ENCODE data around the gene LRRC40. TPM values are rescaled to one million over a fixed set of nuclear protein-coding genes. Genes with fewer than 3 reads are reported as not detected.

Gene LRRC40
- total RNA-seq = 10 to 100 TPM; 22.5 to 29.0 TPM

DNA sequence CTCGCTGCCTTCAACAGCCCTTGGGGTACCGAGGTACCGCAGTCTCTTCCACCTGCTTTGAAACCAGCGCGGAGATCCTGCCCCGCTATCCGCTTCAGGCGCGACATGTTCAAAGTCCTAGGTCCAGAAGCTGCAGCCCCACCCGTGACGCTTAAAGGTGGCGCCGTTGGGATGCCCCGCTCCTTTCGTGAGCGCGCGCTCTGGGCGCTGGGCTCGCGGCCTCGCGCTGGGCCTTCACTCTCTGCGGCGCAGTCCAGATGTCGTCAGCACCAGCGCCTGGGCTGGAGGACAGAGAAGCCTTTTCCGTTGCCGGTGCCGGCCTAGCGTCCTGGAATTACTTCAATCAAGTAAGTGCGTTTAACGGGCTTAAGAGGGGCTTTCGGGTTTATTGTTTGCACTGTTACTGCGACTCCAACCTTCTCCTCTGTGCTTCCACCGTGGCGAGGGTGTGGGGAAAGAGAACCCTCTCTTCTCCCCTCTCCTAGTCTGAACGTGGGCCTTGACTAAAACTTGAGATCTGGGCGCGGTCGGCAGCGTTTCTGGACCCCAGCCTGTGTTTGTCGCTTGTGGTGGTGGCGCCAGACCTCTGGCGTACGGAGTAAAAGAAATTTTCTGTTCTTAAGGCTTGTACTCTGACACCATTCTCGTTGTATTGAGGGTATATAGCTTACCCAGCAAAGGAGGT, at the start of gene LRRC40:
LRRC40 (minus strand) TSS at position 146 of the 685 bp plus-strand sequence; CDS start at position 107, 39 bp downstream.
- Mint-ChIP-seq H3K9me3 (no peaks in the 10 kb centered on the region), H3K27me3 (ENCODE audit: low read depth) (no peaks in the 10 kb centered on the region), H3K36me3 (ENCODE audit: insufficient read depth in 2 of 2) (peaks cover 5 to 12% of the 10 kb centered on the region in 2 donors), H3K4me3 (peak within 1 kb of the TSS; percentile 96 to 99), H3K4me1 (ENCODE audit: low read depth) (peaks cover 64% of the 10 kb centered on the region), H3K27ac (peak within 1 kb of the TSS; percentile 99)
- peak; percentile 95 to 96 for DNase-seq
- peak; percentile 98 to 100 for ATAC-seq (replicated peaks in 1 of 2)

- no peaks in the 10 kb centered on the region for H3K27me3 Mint-ChIP-seq (ENCODE audit: low read depth)
- peaks cover 33% of the 10 kb centered on the region for H3K4me1 Mint-ChIP-seq (ENCODE audit: low read depth)
- ATAC-seq (replicated peaks in 1 of 2) (no peak), DNase-seq (no peak)
- no peak overlapping the region for H3K4me3 Mint-ChIP-seq
- peak overlapping the region; percentile 98 for H3K27ac Mint-ChIP-seq
- peaks cover 22 to 62% of the 10 kb centered on the region in 2 donors for H3K36me3 Mint-ChIP-seq (ENCODE audit: insufficient read depth in 2 of 2)
- no peaks in the 10 kb centered on the region for H3K9me3 Mint-ChIP-seq
These were observed 43.4 kb upstream of the LRRC40 start for GRCh38 chr1:70248729-70249128.

DNA sequence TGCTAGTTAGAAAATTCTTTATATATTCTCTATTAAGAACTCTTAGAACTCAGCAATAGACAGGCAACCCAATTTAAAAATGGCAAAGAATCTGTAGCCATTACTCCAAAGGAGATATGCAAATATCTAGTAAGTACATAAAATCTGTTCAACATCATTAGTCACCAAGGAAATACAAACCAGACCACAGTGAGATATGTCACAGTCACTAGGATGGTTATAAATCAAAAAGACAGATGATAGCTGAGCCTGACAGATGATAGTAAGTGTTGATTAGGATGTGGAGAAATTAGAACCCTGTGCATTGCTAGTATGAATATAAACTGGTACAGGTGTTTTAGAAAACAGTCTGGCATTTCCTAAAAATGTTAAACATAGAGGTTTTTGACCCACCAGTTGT, 42.4 kb upstream of the LRRC40 start:
- peak overlapping the region in 1 of 2 donors; percentile 56 for H3K4me3 Mint-ChIP-seq
- ATAC-seq (replicated peaks in 1 of 2) = peak; percentile 66 to 92

GRCh38 chr1:70247122-70247521, 41.7 kb upstream of the LRRC40 start:
- Mint-ChIP-seq H3K9me3 (no peaks in the 10 kb centered on the region), H3K4me3 (peak overlapping the region in 1 of 2 donors; percentile 13), H3K27ac (peak overlapping the region; percentile 98), H3K27me3 (ENCODE audit: low read depth) (no peaks in the 10 kb centered on the region), H3K4me1 (ENCODE audit: low read depth) (peaks cover 33% of the 10 kb centered on the region), H3K36me3 (ENCODE audit: insufficient read depth in 2 of 2) (peaks cover 23 to 70% of the 10 kb centered on the region in 2 donors)
- no peak for DNase-seq
- ATAC-seq (replicated peaks in 1 of 2) = no peak

More for the DNA sequence above, 42.4 kb upstream of the LRRC40 start:
- H3K27me3 Mint-ChIP-seq (ENCODE audit: low read depth) = no peaks in the 10 kb centered on the region
- no peaks in the 10 kb centered on the region for H3K9me3 Mint-ChIP-seq
- H3K36me3 Mint-ChIP-seq (ENCODE audit: insufficient read depth in 2 of 2) = peaks cover 23 to 67% of the 10 kb centered on the region in 2 donors
- peaks cover 33% of the 10 kb centered on the region for H3K4me1 Mint-ChIP-seq (ENCODE audit: low read depth)
- no peak for DNase-seq
- peak overlapping the region; percentile 98 for H3K27ac Mint-ChIP-seq

GRCh38 chr1:70239940-70240339, 34.6 kb upstream of the LRRC40 start:
- no peaks in the 10 kb centered on the region for H3K9me3 Mint-ChIP-seq
- no peaks in the 10 kb centered on the region for H3K27me3 Mint-ChIP-seq (ENCODE audit: low read depth)
- peaks cover 12 to 56% of the 10 kb centered on the region in 2 donors for H3K36me3 Mint-ChIP-seq (ENCODE audit: insufficient read depth in 2 of 2)
- H3K27ac Mint-ChIP-seq = no peak overlapping the region
- no peak overlapping the region for H3K4me3 Mint-ChIP-seq
- no peaks in the 10 kb centered on the region for H3K4me1 Mint-ChIP-seq (ENCODE audit: low read depth)
- ATAC-seq (replicated peaks in 1 of 2) (no peak), DNase-seq (no peak)

DNA sequence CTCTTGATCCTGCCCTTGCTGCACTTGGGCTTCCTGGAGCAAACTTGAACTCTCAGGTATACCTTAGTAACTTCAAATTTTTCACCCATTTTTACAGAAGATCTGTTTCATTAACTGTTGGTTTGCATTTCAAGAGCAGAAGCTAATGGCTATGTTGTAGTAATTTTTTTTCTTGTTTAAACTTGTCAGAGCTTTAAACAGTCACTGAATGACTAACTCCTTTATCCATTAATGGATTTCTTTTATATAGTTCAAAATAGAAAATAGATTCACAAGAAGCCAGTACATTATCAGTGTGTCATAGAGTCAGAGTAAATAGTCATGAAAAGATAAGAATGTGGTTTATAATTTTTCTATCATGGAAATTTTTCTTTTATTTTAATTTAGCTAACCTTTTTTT, 29.4 kb upstream of the LRRC40 start:
- DNase-seq = no peak
- no peaks in the 10 kb centered on the region for H3K27me3 Mint-ChIP-seq (ENCODE audit: low read depth)
- peaks cover 6% of the 10 kb centered on the region for H3K4me1 Mint-ChIP-seq (ENCODE audit: low read depth)
- H3K36me3 Mint-ChIP-seq (ENCODE audit: insufficient read depth in 2 of 2) = peaks cover 6 to 55% of the 10 kb centered on the region in 2 donors
- no peak overlapping the region for H3K4me3 Mint-ChIP-seq
- no peaks in the 10 kb centered on the region for H3K9me3 Mint-ChIP-seq
- no peak for ATAC-seq (replicated peaks in 1 of 2)
- H3K27ac Mint-ChIP-seq = no peak overlapping the region

DNA sequence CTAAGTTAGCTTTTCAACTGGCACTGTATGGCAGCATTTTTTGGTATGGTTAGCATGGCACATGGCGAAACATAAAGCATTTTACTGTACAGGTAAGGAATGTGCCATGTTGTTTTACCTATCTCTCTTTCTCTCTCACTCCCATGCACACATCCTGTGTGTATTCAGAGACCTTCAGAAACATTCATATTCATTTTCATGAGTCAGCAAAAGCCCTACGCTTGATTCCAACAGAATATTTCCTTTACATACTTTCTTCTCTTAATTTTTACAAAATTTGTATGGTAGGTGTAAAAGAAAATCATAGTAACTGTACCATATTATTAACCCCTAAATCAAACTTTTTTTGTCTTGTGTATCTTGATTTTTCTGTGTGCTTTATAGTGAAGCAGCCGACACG, 26.1 kb upstream of the LRRC40 start:
- no peaks in the 10 kb centered on the region for H3K9me3 Mint-ChIP-seq
- H3K4me3 Mint-ChIP-seq = no peak overlapping the region
- H3K27ac Mint-ChIP-seq = no peak overlapping the region
- DNase-seq (no peak), ATAC-seq (replicated peaks in 1 of 2) (no peak)
- H3K27me3 Mint-ChIP-seq (ENCODE audit: low read depth) = no peaks in the 10 kb centered on the region
- H3K36me3 Mint-ChIP-seq (ENCODE audit: insufficient read depth in 2 of 2) = peaks cover 6 to 57% of the 10 kb centered on the region in 2 donors
- H3K4me1 Mint-ChIP-seq (ENCODE audit: low read depth) = peaks cover 21% of the 10 kb centered on the region

- no peaks in the 10 kb centered on the region for H3K27me3 Mint-ChIP-seq (ENCODE audit: low read depth)
- peaks cover 34% of the 10 kb centered on the region for H3K4me1 Mint-ChIP-seq (ENCODE audit: low read depth)
- ATAC-seq (replicated peaks in 1 of 2) (no peak), DNase-seq (no peak)
- H3K9me3 Mint-ChIP-seq = no peaks in the 10 kb centered on the region
- H3K4me3 Mint-ChIP-seq = no peak overlapping the region
- no peak overlapping the region for H3K27ac Mint-ChIP-seq
- H3K36me3 Mint-ChIP-seq (ENCODE audit: insufficient read depth in 2 of 2) = peaks cover 5 to 51% of the 10 kb centered on the region in 2 donors
These were observed 23.3 kb upstream of the LRRC40 start for GRCh38 chr1:70228670-70229069.

DNA sequence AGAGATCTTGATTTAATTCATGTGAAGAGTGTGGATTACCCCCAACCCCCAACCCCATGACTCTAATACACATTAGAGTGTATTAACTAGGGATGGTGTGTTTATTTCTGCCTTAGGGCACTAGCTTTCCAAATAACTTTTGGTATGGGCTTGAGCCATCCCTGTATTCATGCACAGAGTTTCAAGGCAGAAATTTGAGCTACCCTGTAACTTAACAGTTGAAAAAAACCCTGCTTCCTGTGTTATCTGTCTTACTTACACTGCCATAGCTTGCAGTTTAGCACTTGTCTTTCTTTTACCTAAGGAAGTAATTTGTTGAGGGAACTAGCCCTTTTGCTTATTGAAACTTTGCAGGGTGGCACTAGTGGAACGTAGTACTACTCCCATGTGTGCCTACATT, 22.1 kb upstream of the LRRC40 start:
- no peaks in the 10 kb centered on the region for H3K27me3 Mint-ChIP-seq (ENCODE audit: low read depth)
- ATAC-seq (replicated peaks in 1 of 2) = no peak
- H3K9me3 Mint-ChIP-seq = no peaks in the 10 kb centered on the region
- H3K36me3 Mint-ChIP-seq (ENCODE audit: insufficient read depth in 2 of 2) = peaks cover 3 to 49% of the 10 kb centered on the region in 2 donors
- DNase-seq = no peak
- peaks cover 46% of the 10 kb centered on the region for H3K4me1 Mint-ChIP-seq (ENCODE audit: low read depth)
- H3K4me3 Mint-ChIP-seq = peak overlapping the region in 1 of 2 donors; percentile 25
- peak overlapping the region; percentile 90 for H3K27ac Mint-ChIP-seq

GRCh38 chr1:70224954-70225353, 19.6 kb upstream of the LRRC40 start:
- H3K27ac Mint-ChIP-seq = peak overlapping the region; percentile 100
- no peaks in the 10 kb centered on the region for H3K9me3 Mint-ChIP-seq
- peak overlapping the region in 1 of 2 donors; percentile 99 for H3K4me3 Mint-ChIP-seq
- peaks cover 3 to 42% of the 10 kb centered on the region in 2 donors for H3K36me3 Mint-ChIP-seq (ENCODE audit: insufficient read depth in 2 of 2)
- H3K4me1 Mint-ChIP-seq (ENCODE audit: low read depth) = peaks cover 61% of the 10 kb centered on the region
- H3K27me3 Mint-ChIP-seq (ENCODE audit: low read depth) = no peaks in the 10 kb centered on the region
- ATAC-seq (replicated peaks in 1 of 2) = no peak
- DNase-seq = no peak

- Mint-ChIP-seq H3K27ac (peak overlapping the region; percentile 100), H3K4me1 (ENCODE audit: low read depth) (peaks cover 62% of the 10 kb centered on the region), H3K27me3 (ENCODE audit: low read depth) (no peaks in the 10 kb centered on the region), H3K36me3 (ENCODE audit: insufficient read depth in 2 of 2) (peaks cover 3 to 33% of the 10 kb centered on the region in 2 donors), H3K9me3 (no peaks in the 10 kb centered on the region), H3K4me3 (peak overlapping the region; percentile 94 to 99)
- DNase-seq (no peak), ATAC-seq (replicated peaks in 1 of 2) (no peak)
These were observed 17.4 kb upstream of the LRRC40 start for GRCh38 chr1:70222716-70223235.

DNA sequence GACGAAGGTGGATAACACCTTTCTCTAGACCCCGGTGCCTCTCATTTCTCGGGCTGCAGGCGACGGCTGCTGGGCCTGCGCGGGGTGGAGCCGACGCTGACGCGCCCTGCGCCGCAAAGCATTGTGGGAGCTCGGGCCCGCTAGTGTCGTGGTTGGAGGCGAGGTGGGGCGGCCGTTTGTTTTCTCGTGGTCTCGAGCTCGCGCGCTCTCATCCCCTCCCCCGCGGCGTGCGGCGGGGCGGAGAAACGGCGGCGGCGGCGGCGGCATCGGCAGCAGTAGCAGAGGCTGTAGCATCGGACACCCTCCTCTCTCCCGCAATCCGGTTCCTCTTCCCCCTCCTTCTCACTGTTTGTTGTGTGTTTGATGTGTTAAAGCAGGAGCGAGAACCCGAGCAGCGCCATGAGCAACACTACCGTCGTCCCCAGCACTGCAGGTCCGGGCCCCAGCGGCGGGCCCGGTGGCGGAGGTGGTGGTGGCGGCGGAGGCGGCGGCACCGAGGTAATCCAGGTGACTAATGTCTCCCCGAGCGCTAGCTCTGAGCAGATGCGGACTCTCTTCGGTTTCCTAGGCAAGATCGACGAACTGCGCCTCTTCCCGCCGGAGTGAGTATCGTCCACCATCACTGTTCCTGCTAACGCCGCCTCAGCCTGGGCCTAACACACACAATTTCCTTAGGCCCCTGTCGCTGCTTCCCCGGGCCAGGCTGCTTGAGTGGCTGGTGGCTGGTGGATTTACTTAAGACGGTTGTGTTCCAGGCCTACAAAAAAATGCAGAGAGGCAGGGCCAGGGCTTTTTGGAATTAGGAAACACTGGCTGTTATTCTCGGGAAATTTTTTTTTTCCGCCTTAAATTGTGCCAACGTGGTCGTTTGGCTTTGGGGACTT, 16.1 kb upstream of the LRRC40 start, which contains the start of gene SRSF11:
SRSF11 (plus strand) TSS at position 143 of the 884 bp plus-strand sequence; CDS start at position 400, 257 bp downstream.
- H3K27ac Mint-ChIP-seq = peak within 1 kb of the TSS; percentile 100
- H3K4me1 Mint-ChIP-seq (ENCODE audit: low read depth) = peaks cover 56% of the 10 kb centered on the region
- H3K36me3 Mint-ChIP-seq (ENCODE audit: insufficient read depth in 2 of 2) = peaks cover 3 to 33% of the 10 kb centered on the region in 2 donors
- ATAC-seq (replicated peaks in 1 of 2) (peak; percentile 93 to 95), DNase-seq (peak; percentile 96 to 97)
- H3K4me3 Mint-ChIP-seq = peak within 1 kb of the TSS; percentile 94 to 99
- no peaks in the 10 kb centered on the region for H3K27me3 Mint-ChIP-seq (ENCODE audit: low read depth)
- H3K9me3 Mint-ChIP-seq = no peaks in the 10 kb centered on the region
